HepG2 (cell line): ENCODE measurements around the gene PYGO2. TPM values are rescaled to one million over a fixed set of nuclear protein-coding genes. Genes with fewer than 3 reads are reported as not detected.
A peak's percentile ranks its signal among the peaks of the same experiment; 100 is the strongest.

Source experiments
- EZH2 ChIP-seq: conservative IDR thresholded peaks from 2 replicates; pipeline ENCODE4 v1.6.1; 2012; ENCODE audit warnings: mild to moderate bottlenecking, low read depth, low read length, moderate library complexity
- FOXP4 ChIP-seq: sonication (generic); formaldehyde crosslinking; IDR thresholded peaks from 2 replicates; pipeline ENCODE4 v1.4.0; 2020; ENCODE audit warnings: missing genetic modification reagents
- HOXA5 ChIP-seq: sonication (generic); formaldehyde crosslinking; IDR thresholded peaks from 2 replicates; pipeline ENCODE4 v1.4.0; 2020; ENCODE audit warnings: missing genetic modification reagents
- NBN ChIP-seq: fragments of 450-650 bp; conservative IDR thresholded peaks from 2 replicates; pipeline ENCODE4 v1.6.1; 2017
- NONO ChIP-seq, 2 experiments: fragments of 450-650 bp in 1 of 2; sonication (generic) in 1 of 2; formaldehyde crosslinking in 1 of 2; IDR thresholded peaks in 1 of 2; conservative IDR thresholded peaks in 1 of 2; 2 replicates each; pipeline versions ENCODE4 v1.6.1 to v1.8.0; 2017 to 2022; ENCODE audit warnings: mild to moderate bottlenecking in 1 of 2, missing genetic modification reagents in 1 of 2, moderate library complexity in 1 of 2
- PBX2 ChIP-seq: IDR thresholded peaks from 2 replicates; pipeline ENCODE4 v1.6.1; 2016; ENCODE audit warnings: control low read depth
- PLSCR1 ChIP-seq: sonication (generic); formaldehyde crosslinking; IDR thresholded peaks from 2 replicates; pipeline ENCODE4 v1.5.0; 2020; ENCODE audit warnings: missing genetic modification reagents, mild to moderate bottlenecking, borderline replicate concordance
- PRDM10 ChIP-seq: sonication (generic); formaldehyde crosslinking; IDR thresholded peaks from 2 replicates; pipeline ENCODE4 v1.4.0; 2020; ENCODE audit warnings: low read depth, missing genetic modification reagents
- PRMT3 ChIP-seq: sonication (generic); formaldehyde crosslinking; IDR thresholded peaks from 2 replicates; pipeline ENCODE4 v1.8.1; 2022; ENCODE audit warnings: low read depth, mild to moderate bottlenecking, moderate library complexity, missing genetic modification reagents, borderline replicate concordance
- RFX1 ChIP-seq: fragments of 450-650 bp; IDR thresholded peaks from 2 replicates; pipeline ENCODE4 v1.6.1; 2017
- SATB2 ChIP-seq: sonication (generic); formaldehyde crosslinking; IDR thresholded peaks from 2 replicates; pipeline ENCODE4 v1.5.0; 2020; ENCODE audit warnings: missing genetic modification reagents
- SIN3B ChIP-seq: fragments of 150-350 bp; IDR thresholded peaks from 2 replicates; pipeline ENCODE4 v1.6.1; 2014; ENCODE audit warnings: low read length
- SP5 ChIP-seq: IDR thresholded peaks from 2 replicates; pipeline ENCODE4 v1.6.1; 2016; ENCODE audit warnings: low read depth, borderline replicate concordance
- ZFP36L2 ChIP-seq: sonication (generic); formaldehyde crosslinking; IDR thresholded peaks from 2 replicates; pipeline ENCODE4 v1.4.0; 2020; ENCODE audit warnings: missing genetic modification reagents
- ZMYM3 ChIP-seq: sonication (generic); formaldehyde crosslinking; IDR thresholded peaks from 2 replicates; pipeline ENCODE4 v1.5.1; 2020; ENCODE audit warnings: mild to moderate bottlenecking, missing genetic modification reagents
- ZNF160 ChIP-seq: sonication (generic); formaldehyde crosslinking; IDR thresholded peaks from 2 replicates; pipeline ENCODE4 v1.8.0; 2022; ENCODE audit warnings: mild to moderate bottlenecking, inconsistent platforms, missing genetic modification reagents
- ZNF225 ChIP-seq: sonication (generic); formaldehyde crosslinking; IDR thresholded peaks from 2 replicates; pipeline ENCODE4 v1.4.0; 2020; ENCODE audit warnings: mild to moderate bottlenecking, missing genetic modification reagents
- ZNF350 ChIP-seq: sonication (generic); formaldehyde crosslinking; IDR thresholded peaks from 2 replicates; pipeline ENCODE4 v1.4.0; 2020; ENCODE audit warnings: mild to moderate bottlenecking, low read depth, missing genetic modification reagents, borderline replicate concordance
- ZNF367 ChIP-seq: sonication (generic); formaldehyde crosslinking; IDR thresholded peaks from 2 replicates; pipeline ENCODE4 v1.4.0; 2020; ENCODE audit warnings: missing genetic modification reagents, borderline replicate concordance
- ZNF570 ChIP-seq: sonication (generic); formaldehyde crosslinking; IDR thresholded peaks from 2 replicates; pipeline ENCODE4 v1.4.0; 2020; ENCODE audit warnings: mild to moderate bottlenecking, missing genetic modification reagents, borderline replicate concordance
- ZNF605 ChIP-seq: sonication (generic); formaldehyde crosslinking; IDR thresholded peaks from 2 replicates; pipeline ENCODE4 v1.8.0; 2022; ENCODE audit warnings: mild to moderate bottlenecking, missing genetic modification reagents
- ZNF652 ChIP-seq: IDR thresholded peaks from 2 replicates; pipeline ENCODE4 v1.6.1; 2016; ENCODE audit warnings: low read depth, borderline replicate concordance
- ZNF740 ChIP-seq: sonication (generic); formaldehyde crosslinking; IDR thresholded peaks from 2 replicates; pipeline ENCODE4 v1.4.0; 2020; ENCODE audit warnings: missing genetic modification reagents
- polyA plus RNA-seq, 8 experiments: library from polyadenylated mRNA; depleted of rRNA in 3 of 8; stranded (reverse) in 7 of 8; unstranded in 1 of 8; fragments of >200 nt; fragmentation: Illumina TruSeq in 4 of 8; extraction: Trizol in 4 of 8; gene quantifications; 2 replicates each; pipeline versions ENCODE4 v1.2.1 to v1.2.3, GENCODE V29; 2011 to 2016; ENCODE audit warnings: low read depth in 4 of 8, missing spikeins in 1 of 8, mixed read lengths in 1 of 8; ENCODE audit not compliant: insufficient read depth in 1 of 8
- total RNA-seq, 5 experiments: library from RNA; depleted of rRNA; stranded (reverse); fragments of >200 nt; fragmentation: Illumina TruSeq; extraction: Trizol; gene quantifications; 2 replicates each; pipeline ENCODE4 v1.2.3, GENCODE V29; 2016; ENCODE audit warnings: low read depth in 1 of 5

The PYGO2 gene
- total and polyA plus RNA-seq, 2 of the 13 experiments (the other 11 are each of a cell fraction or from before 2014, with no cell fraction given): 20.3 to 21.8 TPM

- TF ChIP-seq FOXP4 (CRISPR knock-in tag) (no peak), ZNF605 (CRISPR knock-in tag) (no peak), ZNF350 (no peak), ZNF652 (CRISPR knock-in tag) (no peak), NONO (IDR thresholded peaks at IDR 0.05) (no peak), NONO (CRISPR knock-in tag; conservative IDR thresholded peaks at IDR 0.05) (peak; percentile 48; the same call in 1 of the 2 replicates), EZH2 (no peak), HOXA5 (CRISPR knock-in tag) (no peak), ZNF740 (CRISPR knock-in tag) (no peak), PLSCR1 (CRISPR knock-in tag) (no peak), ZNF160 (CRISPR knock-in tag) (no peak), SP5 (CRISPR knock-in tag) (peak; percentile 71), ZMYM3 (CRISPR knock-in tag) (no peak), PBX2 (CRISPR knock-in tag) (peak; percentile 89), PRDM10 (CRISPR knock-in tag) (no peak), SATB2 (CRISPR knock-in tag) (no peak), ZNF367 (no peak), ZNF225 (CRISPR knock-in tag) (no peak), SIN3B (no peak), ZNF570 (CRISPR knock-in tag) (no peak), RFX1 (no peak), ZFP36L2 (CRISPR knock-in tag) (no peak), PRMT3 (CRISPR knock-in tag) (no peak), NBN (no peak)
Observed at GRCh38 chr1:155001675-155002463, 40.3 kb upstream of the PYGO2 start (continued).
